DOHH2 (cell line): ENCODE measurements around the gene TRAP1.

Experiments used
- CTCF ChIP-seq: fragments of 200-600 bp; sonication (generic); IDR thresholded peaks from one replicate; pipeline ENCODE4 v1.5.1; 2014; ENCODE audit warnings: antibody characterized with exemption, mild to moderate bottlenecking, low read depth, low read length; ENCODE audit not compliant: poor library complexity, severe bottlenecking
- EZH2phosphoT487 ChIP-seq: fragments of 200-600 bp; sonication (generic); IDR thresholded peaks from 2 replicates; pipeline ENCODE4 v1.6.1; 2017; ENCODE audit warnings: borderline replicate concordance, mild to moderate bottlenecking, antibody characterized with exemption, low read length, moderate library complexity, mixed read lengths

GRCh38 chr16:3744018-3744417 is 26.7 kb upstream of the TRAP1 start:
- no peak for TF ChIP-seq CTCF
- TF ChIP-seq EZH2phosphoT487 = no peak
